ENCODE measurements around the gene TBC1D2B. TPM values are rescaled to one million over a fixed set of nuclear protein-coding genes. Genes with fewer than 3 reads are reported as not detected.
A peak's percentile ranks its signal among the peaks of the same experiment; 100 is the strongest.
"Not testable (repeated sequence)": the region's sequence is repeated elsewhere in the genome, so short reads cannot be mapped to it uniquely, and the experiment has no call there.

The TBC1D2B gene
- total RNA-seq, 1 experiment from 2014 or later: 17.6 TPM

- not testable (repeated sequence) for H2BK20ac ChIP-seq (ENCODE audit: low read depth, low read length, poor library complexity, severe bottlenecking); H2BK5ac ChIP-seq (ENCODE audit: insufficient read length, low read length); H3K56ac ChIP-seq (ENCODE audit: insufficient read length, low read depth, low read length); H3K9me3 ChIP-seq (ENCODE audit: control insufficient read depth, low read depth, low read length); H2BK15ac ChIP-seq (ENCODE audit: low read depth, low read length); H2BK12ac ChIP-seq (ENCODE audit: insufficient read length, low read depth, low read length); H3K79me1 ChIP-seq (ENCODE audit: insufficient read depth, low read depth, low read length, poor library complexity, severe bottlenecking); H4K20me1 ChIP-seq (ENCODE audit: control insufficient read depth, insufficient read depth, insufficient read length); DNase-seq; H3K4me3 Mint-ChIP-seq; H3K18ac ChIP-seq (ENCODE audit: insufficient read length, low read depth, low read length); H2BK120ac ChIP-seq (ENCODE audit: low read depth, low read length, poor library complexity, severe bottlenecking); H3T11ph ChIP-seq (ENCODE audit: low read length); H3K9me3 Mint-ChIP-seq; H3K27me3 Mint-ChIP-seq (ENCODE audit: low read depth); H3K4me1 ChIP-seq (ENCODE audit: insufficient read depth, low read length); H3K4me2 ChIP-seq (ENCODE audit: insufficient read depth, insufficient read length, low read length); H3K9ac ChIP-seq (ENCODE audit: extremely low read depth, insufficient read length, low read length); H3K79me2 ChIP-seq (ENCODE audit: insufficient read depth, low read length); H3K27ac Mint-ChIP-seq; H2AK5ac ChIP-seq (ENCODE audit: insufficient read length, low read length); H4K8ac ChIP-seq (replicated peaks; ENCODE audit: insufficient read length, low read depth, low read length); H3K4me1 Mint-ChIP-seq; H3K36me3 Mint-ChIP-seq (ENCODE audit: insufficient read depth in 1 of 3, low read depth in 3 of 3); H3K14ac ChIP-seq (ENCODE audit: insufficient read depth, low read length); H3K27ac ChIP-seq (ENCODE audit: insufficient read length, low read depth, low read length); H3K4ac ChIP-seq (ENCODE audit: low read depth, low read length); H4K91ac ChIP-seq (ENCODE audit: insufficient read length, low read depth, low read length); H3K23ac ChIP-seq (ENCODE audit: insufficient read length, low read depth, low read length); H4K5ac ChIP-seq (ENCODE audit: insufficient read length, low read depth, low read length); H3K27me3 ChIP-seq (ENCODE audit: insufficient read depth, low read length); H2AFZ ChIP-seq (ENCODE audit: low read length); H3K23me2 ChIP-seq (ENCODE audit: insufficient read length, low read depth, low read length, poor library complexity, severe bottlenecking)
- TF ChIP-seq CTCF (conservative IDR thresholded peaks at IDR 0.05): peak; percentile 43
- WGBS (ENCODE audit: extremely low coverage, insufficient read length, low lambda C conversion rate): no CpG with 5 or more reads among the region's 5 CpGs
Observed at GRCh38 chr15:77952928-77953446, 124.5 kb downstream of the TBC1D2B start.

- not testable (repeated sequence) for H3K23me2 ChIP-seq (ENCODE audit: insufficient read length, low read depth, low read length, poor library complexity, severe bottlenecking); H3K36me3 Mint-ChIP-seq (ENCODE audit: insufficient read depth in 1 of 3, low read depth in 3 of 3); H3K27ac ChIP-seq (ENCODE audit: insufficient read length, low read depth, low read length); H3K4me2 ChIP-seq (ENCODE audit: insufficient read depth, insufficient read length, low read length); H3K4me1 ChIP-seq (ENCODE audit: insufficient read depth, low read length); H3K4ac ChIP-seq (ENCODE audit: low read depth, low read length); H2AFZ ChIP-seq (ENCODE audit: low read length); H3K79me2 ChIP-seq (ENCODE audit: insufficient read depth, low read length); H4K8ac ChIP-seq (replicated peaks; ENCODE audit: insufficient read length, low read depth, low read length); H3K56ac ChIP-seq (ENCODE audit: insufficient read length, low read depth, low read length); H3K27me3 ChIP-seq (ENCODE audit: insufficient read depth, low read length); H2BK12ac ChIP-seq (ENCODE audit: insufficient read length, low read depth, low read length); H3K27ac Mint-ChIP-seq; DNase-seq; H3K4me3 Mint-ChIP-seq; H3K79me1 ChIP-seq (ENCODE audit: insufficient read depth, low read depth, low read length, poor library complexity, severe bottlenecking); H2BK20ac ChIP-seq (ENCODE audit: low read depth, low read length, poor library complexity, severe bottlenecking); H3K9ac ChIP-seq (ENCODE audit: extremely low read depth, insufficient read length, low read length); H3K4me1 Mint-ChIP-seq; H2BK120ac ChIP-seq (ENCODE audit: low read depth, low read length, poor library complexity, severe bottlenecking); H3T11ph ChIP-seq (ENCODE audit: low read length); H4K20me1 ChIP-seq (ENCODE audit: control insufficient read depth, insufficient read depth, insufficient read length); H3K23ac ChIP-seq (ENCODE audit: insufficient read length, low read depth, low read length); H3K9me3 ChIP-seq (ENCODE audit: control insufficient read depth, low read depth, low read length); H3K9me3 Mint-ChIP-seq; H4K91ac ChIP-seq (ENCODE audit: insufficient read length, low read depth, low read length); H3K14ac ChIP-seq (ENCODE audit: insufficient read depth, low read length); H2BK15ac ChIP-seq (ENCODE audit: low read depth, low read length); H2AK5ac ChIP-seq (ENCODE audit: insufficient read length, low read length); H4K5ac ChIP-seq (ENCODE audit: insufficient read length, low read depth, low read length); H2BK5ac ChIP-seq (ENCODE audit: insufficient read length, low read length); H3K27me3 Mint-ChIP-seq (ENCODE audit: low read depth); H3K18ac ChIP-seq (ENCODE audit: insufficient read length, low read depth, low read length)
- no CpG with 5 or more reads among the region's 5 CpGs for WGBS (ENCODE audit: extremely low coverage, insufficient read length, low lambda C conversion rate)
Observed at GRCh38 chr15:77951105-77951786, 126.3 kb downstream of the TBC1D2B start.

Measured in H9 (cell line).